Gastroesophageal sphincter (tissue), 4 donors: ENCODE measurements around the gene LACRT. TPM values are rescaled to one million over a fixed set of nuclear protein-coding genes. Genes with fewer than 3 reads are reported as not detected.

ENCODE experiments used
- ATAC-seq: fragments of 150-250 bp; one replicate; pipeline ENCODE4 v1.9.1; 2016; ENCODE audit warnings: mild to moderate bottlenecking, moderate library complexity
- H3K27ac ChIP-seq, 4 donors: fragments of 200-600 bp; sonication (generic) in 3 of 4; 1 replicate in 3 of 4; 2 replicates in 1 of 4; pipeline ENCODE4 v1.5.1; 2016 to 2019
- H3K27me3 ChIP-seq: fragments of 200-600 bp; sonication (generic); one replicate; pipeline ENCODE4 v1.5.1; 2019
- H3K36me3 ChIP-seq, 2 donors: fragments of 200-600 bp; sonication (generic); one replicate each; pipeline ENCODE4 v1.5.1; 2019; ENCODE audit warnings: control low read depth in 1 of 2
- H3K4me1 ChIP-seq, 3 donors: fragments of 200-600 bp; sonication (generic); 1 replicate in 2 of 3; 2 replicates in 1 of 3; pipeline ENCODE4 v1.5.1; 2016 to 2019; ENCODE audit warnings: control low read depth in 2 of 3
- H3K4me3 ChIP-seq, 2 donors: fragments of 200-600 bp; sonication (generic); one replicate each; pipeline ENCODE4 v1.5.1; 2019; ENCODE audit warnings: mild to moderate bottlenecking in 1 of 2, moderate library complexity in 1 of 2
- H3K9me3 ChIP-seq, 3 donors: fragments of 200-600 bp; sonication (generic); one replicate each; pipeline ENCODE4 v1.5.1; 2017 to 2019; ENCODE audit warnings: control low read depth in 2 of 3
- CTCF ChIP-seq, 4 experiments: fragments of 200-600 bp in 2 of 4; fragments of 450-650 bp in 2 of 4; sonication (generic) in 1 of 4; IDR thresholded peaks; one replicate each; pipeline ENCODE4 v1.5.1; 2017 to 2019; ENCODE audit warnings: antibody characterized with exemption in 4 of 4, mild to moderate bottlenecking in 2 of 4, moderate library complexity in 2 of 4
- EP300 ChIP-seq: sonication (generic); formaldehyde crosslinking; IDR thresholded peaks from one replicate; pipeline ENCODE4 v1.6.1; 2017; ENCODE audit warnings: antibody characterized with exemption, mild to moderate bottlenecking
- POLR2A ChIP-seq, 2 donors: fragments of 450-650 bp; IDR thresholded peaks; one replicate each; pipeline ENCODE4 v1.6.1; 2017; ENCODE audit warnings: antibody characterized with exemption in 2 of 2, mild to moderate bottlenecking in 2 of 2, moderate library complexity in 1 of 2
- POLR2AphosphoS5 ChIP-seq: sonication (generic); formaldehyde crosslinking; IDR thresholded peaks from one replicate; pipeline ENCODE4 v1.6.1; 2017; ENCODE audit warnings: antibody characterized with exemption
- WGBS, 2 donors: methylation state at CpG; one replicate each; pipeline ENCODE4 v1.1.5; 2018; ENCODE audit warnings: low coverage in 1 of 2; 5-methylcytosine and 5-hydroxymethylcytosine counted together
- total RNA-seq, 4 donors: library from RNA; depleted of rRNA; stranded (reverse); fragments of >200 nt; gene quantifications; one replicate each; pipeline ENCODE4 v1.1.0, GENCODE V29; 2016

Gene LACRT, protein sequence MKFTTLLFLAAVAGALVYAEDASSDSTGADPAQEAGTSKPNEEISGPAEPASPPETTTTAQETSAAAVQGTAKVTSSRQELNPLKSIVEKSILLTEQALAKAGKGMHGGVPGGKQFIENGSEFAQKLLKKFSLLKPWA
- not detected for total RNA-seq

DNA sequence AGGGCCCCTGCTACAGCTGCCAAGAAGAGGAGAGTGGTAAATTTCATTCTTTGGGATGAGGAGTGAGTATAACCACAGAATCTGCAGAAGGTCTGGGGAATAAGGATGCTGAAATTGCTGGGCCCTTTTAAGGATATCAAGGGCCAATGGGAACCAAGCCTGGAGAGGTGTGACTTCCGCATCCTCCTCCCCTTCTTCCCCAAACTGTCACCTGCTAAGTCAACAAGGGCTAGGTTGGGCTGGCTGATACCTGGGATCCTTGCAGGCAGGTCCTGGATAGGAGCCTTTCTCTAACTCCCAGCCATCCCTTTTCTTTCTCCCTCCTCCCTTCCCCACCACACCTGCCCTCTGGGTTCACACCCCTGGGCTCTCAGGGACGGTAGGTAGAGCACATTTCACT is at the start of gene LACRT:
Gene LACRT, minus strand, starts transcription at position 101 of the 400 bp plus-strand sequence. Its CDS starts 54 bp downstream, at position 47.
- TF ChIP-seq CTCF (IDR thresholded peaks at IDR 0.05) (no peak), POLR2AphosphoS5 (no peak), POLR2A (IDR thresholded peaks at IDR 0.05) (no peak), EP300 (no peak)
- Histone ChIP-seq H3K4me3 (no peak within 1 kb of the TSS), H3K9me3 (no peaks in the 10 kb centered on the region), H3K36me3 (no peaks in the 10 kb centered on the region), H3K27me3 (peaks cover 11% of the 10 kb centered on the region), H3K4me1 (no peaks in the 10 kb centered on the region), H3K27ac (no peak within 1 kb of the TSS)
- WGBS, 2 donors, result 67% methylated on average over 2 of the region's 2 CpGs; no CpG with 5 or more reads in 1 of the 2 donors
- no peak for ATAC-seq

- Histone ChIP-seq H3K9me3 (peaks cover 0 to 8% (median 0%) of the 10 kb centered on the region in 3 donors), H3K4me3 (no peak overlapping the region), H3K27ac (no peak overlapping the region), H3K4me1 (no peaks in the 10 kb centered on the region), H3K27me3 (peaks cover 73% of the 10 kb centered on the region), H3K36me3 (no peaks in the 10 kb centered on the region)
- ATAC-seq, result no peak
- WGBS, 2 donors, result 18 to 26% methylated on average over 2 of the region's 2 CpGs
- TF ChIP-seq EP300 (no peak), POLR2A (IDR thresholded peaks at IDR 0.05) (no peak), POLR2AphosphoS5 (no peak), CTCF (IDR thresholded peaks at IDR 0.05) (no peak)
Observed at GRCh38 chr12:54683398-54683797, 48.7 kb upstream of the LACRT start.

- H3K4me3 ChIP-seq, result no peak overlapping the region
- no peaks in the 10 kb centered on the region for H3K4me1 ChIP-seq
- H3K9me3 ChIP-seq, result peaks cover 0 to 8% (median 0%) of the 10 kb centered on the region in 3 donors
- no peaks in the 10 kb centered on the region for H3K36me3 ChIP-seq
- no peak for ATAC-seq
- WGBS, 2 donors, result 71% methylated on average over 1 of the region's 1 CpG; no CpG with 5 or more reads in 1 of the 2 donors
- H3K27me3 ChIP-seq, result peaks cover 67% of the 10 kb centered on the region
- no peak for TF ChIP-seq CTCF (IDR thresholded peaks at IDR 0.05)
- TF ChIP-seq EP300, result no peak
- no peak for TF ChIP-seq POLR2A (IDR thresholded peaks at IDR 0.05)
- TF ChIP-seq POLR2AphosphoS5, result no peak
- no peak overlapping the region for H3K27ac ChIP-seq
Observed at GRCh38 chr12:54682674-54683073, 48.0 kb upstream of the LACRT start.

GRCh38 chr12:54680374-54680773 is 45.7 kb upstream of the LACRT start:
- Histone ChIP-seq H3K9me3 (no peaks in the 10 kb centered on the region), H3K27me3 (peaks cover 47% of the 10 kb centered on the region), H3K4me3 (no peak overlapping the region), H3K36me3 (no peaks in the 10 kb centered on the region), H3K27ac (no peak overlapping the region), H3K4me1 (no peaks in the 10 kb centered on the region)
- TF ChIP-seq CTCF (IDR thresholded peaks at IDR 0.05) (peak in 1 of 4 experiments; percentile 10), POLR2AphosphoS5 (no peak)
- no peak for ATAC-seq
- WGBS, 2 donors, result 38 to 43% methylated on average over 3 of the region's 3 CpGs

GRCh38 chr12:54678131-54678530 is 43.4 kb upstream of the LACRT start:
- Histone ChIP-seq H3K27me3 (peaks cover 29% of the 10 kb centered on the region), H3K9me3 (no peaks in the 10 kb centered on the region), H3K4me3 (no peak overlapping the region), H3K4me1 (no peaks in the 10 kb centered on the region), H3K36me3 (no peaks in the 10 kb centered on the region), H3K27ac (no peak overlapping the region)
- no peak for ATAC-seq
- WGBS, 2 donors, result 60 to 64% methylated on average over 3 to 4 of the region's 5 CpGs
- no peak for TF ChIP-seq EP300
- TF ChIP-seq CTCF (IDR thresholded peaks at IDR 0.05), result no peak
- TF ChIP-seq POLR2AphosphoS5, result no peak
- TF ChIP-seq POLR2A (IDR thresholded peaks at IDR 0.05), result no peak
